Activated CD4-positive, alpha-beta T cell treated with anti-CD3 and anti-CD28 coated beads, Interleukin-2, amount 50 U/mL, for 4 hours (primary cell): ENCODE results near the gene COL13A1.

Experiments
- DNase-seq, 2 experiments: peaks; one replicate each; pipeline ENCODE4 v3.0.0-alpha.2; 2020

Gene COL13A1

DNA sequence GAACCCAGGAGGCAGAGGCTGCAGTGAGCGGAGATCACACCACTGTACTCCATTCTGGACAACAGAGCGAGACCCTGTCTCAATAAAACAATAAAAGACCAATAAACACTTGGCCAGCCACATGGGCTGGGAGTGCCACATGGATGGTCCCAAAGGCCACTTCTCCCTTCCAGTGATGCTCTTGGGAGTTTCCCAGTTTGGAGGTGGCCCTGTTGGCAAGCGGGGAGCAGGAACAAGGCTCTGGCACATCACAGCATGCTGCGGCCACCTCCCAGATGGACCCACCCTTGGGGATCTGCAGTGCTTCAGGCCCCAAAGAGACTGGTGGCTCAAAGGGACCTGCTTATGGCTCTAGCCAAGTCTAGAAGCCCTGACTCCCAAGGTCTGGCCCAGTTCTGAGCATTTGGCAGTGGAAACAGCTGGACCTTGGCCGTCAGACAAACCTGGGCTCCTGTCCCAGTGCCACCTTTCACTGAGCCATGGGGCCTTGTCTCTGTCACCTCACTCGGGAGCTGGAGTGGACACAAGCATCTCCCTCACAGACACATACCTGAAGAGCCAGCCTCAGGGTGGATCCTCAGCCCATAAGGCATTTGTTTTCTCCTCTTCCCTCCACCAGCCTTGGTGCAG lies 91.7 kb downstream of the COL13A1 start:
- no peak for DNase-seq

DNA sequence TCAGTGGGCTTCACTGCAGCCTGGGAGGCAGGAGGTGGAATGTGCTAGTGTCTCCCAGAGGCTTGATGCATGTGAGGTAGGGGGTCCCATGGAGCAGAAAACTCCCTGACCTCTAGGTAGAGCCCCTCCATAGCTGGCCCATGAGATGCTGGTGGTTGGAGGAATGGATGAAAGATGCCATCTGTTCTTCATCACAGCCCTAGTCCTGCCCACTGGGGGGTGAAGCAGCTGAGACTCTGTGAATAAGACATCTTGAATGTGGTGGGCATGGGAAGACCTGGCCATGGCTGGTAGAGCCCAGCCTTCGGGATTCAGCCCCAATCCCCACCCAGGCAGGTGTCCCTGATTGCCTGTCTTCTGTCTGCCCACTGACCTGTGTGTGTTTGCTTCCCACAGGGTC lies 92.5 kb downstream of the COL13A1 start:
- no peak for DNase-seq

DNA sequence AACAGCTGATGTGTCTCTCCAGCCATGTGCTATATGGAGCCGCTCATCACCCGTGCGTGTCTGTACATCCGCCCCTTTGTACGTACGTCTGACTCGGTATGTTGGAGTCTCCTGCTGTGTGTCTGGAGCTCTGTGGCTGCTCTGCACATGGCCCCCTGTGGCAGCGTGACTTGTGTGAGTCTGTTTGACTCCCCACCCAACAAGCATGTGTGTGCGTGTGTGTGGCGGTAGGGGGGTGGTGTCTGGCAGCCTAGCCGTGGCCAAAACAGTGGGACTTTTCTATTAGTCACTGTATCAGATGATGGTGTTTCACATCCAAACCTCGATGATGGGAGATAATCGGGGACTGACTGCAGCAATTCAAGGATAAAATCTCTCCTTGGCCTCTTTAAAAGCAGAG lies 94.1 kb downstream of the COL13A1 start:
- DNase-seq, result no peak

DNA sequence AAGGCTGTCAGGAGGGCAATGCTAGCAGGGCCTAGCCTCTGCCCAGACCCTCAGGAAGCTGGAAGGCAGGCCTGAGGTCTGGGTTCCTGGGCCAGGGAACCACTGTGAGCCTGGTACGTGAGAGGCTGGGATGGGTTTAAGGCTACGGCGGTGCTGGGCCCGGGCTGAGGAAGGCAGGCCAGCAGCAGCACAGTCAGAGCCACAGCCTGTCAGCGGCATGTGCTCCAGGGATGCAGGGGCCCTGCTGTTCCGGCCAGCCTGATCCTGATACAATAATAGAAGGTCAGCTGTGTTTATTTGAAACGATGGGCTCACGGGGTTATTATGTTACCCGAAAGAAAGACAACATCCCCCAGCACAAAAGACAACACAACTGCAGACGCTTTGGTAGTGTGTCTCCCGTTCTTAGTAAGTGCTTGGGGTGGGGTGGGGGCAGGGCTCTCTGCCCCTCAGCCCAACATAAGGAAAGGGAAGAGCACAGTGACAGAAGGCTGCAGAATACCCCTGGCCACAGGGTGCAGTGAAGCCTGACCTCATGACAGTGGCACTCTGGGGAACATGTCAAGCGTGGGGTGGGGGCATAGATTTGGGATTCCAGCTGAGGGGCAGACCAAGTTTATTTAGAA lies 95.0 kb downstream of the COL13A1 start:
- DNase-seq, result no peak

DNA sequence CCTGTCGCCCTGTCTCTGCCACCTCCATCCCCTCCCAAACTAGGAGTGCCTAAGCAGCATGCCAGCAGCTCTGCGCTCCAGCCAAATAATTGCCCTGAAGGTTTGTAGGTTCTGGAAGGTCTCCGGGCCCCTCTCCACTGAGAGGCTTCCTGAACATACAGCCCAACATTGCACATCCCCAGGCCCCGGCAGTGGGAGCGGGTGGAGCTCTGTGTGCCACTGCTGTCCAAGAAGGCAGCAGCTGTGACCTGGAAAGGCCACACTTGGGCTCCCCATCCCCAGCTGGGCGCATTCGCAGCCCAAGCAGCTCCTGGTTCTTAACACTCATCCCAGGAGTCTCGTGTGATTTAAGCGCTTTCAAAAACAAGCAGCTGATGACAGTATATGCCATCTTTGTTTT lies 95.7 kb downstream of the COL13A1 start:
- no peak for DNase-seq

DNA sequence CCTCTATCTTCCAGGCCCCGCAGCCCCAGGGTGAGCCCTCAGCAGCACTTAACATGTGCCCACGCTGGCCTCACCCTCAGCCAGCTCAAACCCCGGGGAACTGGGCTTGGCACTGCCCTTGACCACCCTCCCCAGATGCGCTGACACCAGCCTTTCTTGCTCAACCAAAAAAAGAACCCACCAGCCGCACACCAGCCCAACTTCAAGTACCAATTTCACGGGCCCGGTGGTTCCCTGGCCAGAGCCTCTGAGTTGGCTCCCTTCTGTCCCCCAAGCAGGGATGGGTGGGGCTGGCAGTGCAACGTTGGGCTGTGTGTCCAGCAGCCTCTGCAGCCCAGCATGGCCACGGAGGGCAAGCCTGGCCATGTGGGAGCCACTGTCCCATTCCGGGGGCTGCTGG lies 96.3 kb downstream of the COL13A1 start:
- DNase-seq, result no peak

DNA sequence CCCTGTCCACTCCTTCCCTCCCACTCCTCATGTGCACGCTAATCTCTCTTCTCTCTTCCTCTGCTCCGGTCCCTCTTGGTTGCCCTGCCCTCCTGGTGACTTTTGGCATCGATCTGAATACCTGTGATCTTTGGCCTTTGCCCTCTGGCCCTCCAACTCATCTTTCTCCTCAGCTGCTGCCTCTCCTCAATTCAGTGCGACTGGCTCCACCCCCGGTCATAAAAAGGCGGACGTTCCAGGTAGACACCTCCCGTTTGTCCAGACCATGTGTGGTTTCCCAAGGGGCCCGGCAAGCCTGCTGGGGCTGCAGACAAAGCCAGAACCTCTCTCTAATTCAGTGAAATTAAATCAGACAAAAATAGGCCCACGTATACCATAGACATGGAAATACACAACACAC lies 96.8 kb downstream of the COL13A1 start:
- DNase-seq, result no peak

DNA sequence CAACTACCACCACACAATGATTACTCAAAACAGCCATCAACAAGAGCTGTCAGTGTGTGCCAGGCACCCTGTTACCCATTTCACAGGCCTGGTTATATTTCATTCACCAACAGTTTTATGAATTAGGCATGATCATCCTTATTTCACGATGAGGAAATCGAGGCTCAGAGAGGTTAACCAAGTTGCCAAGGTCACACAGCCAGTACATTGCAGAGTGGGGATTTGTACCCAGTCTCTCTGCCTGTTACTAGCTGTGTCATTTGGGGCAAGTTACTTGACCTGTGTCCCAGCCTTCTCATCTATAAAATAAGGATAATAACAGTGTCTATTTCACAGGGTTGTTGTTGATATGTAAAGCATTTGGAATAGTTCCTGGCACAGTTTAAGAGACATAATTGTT lies 97.2 kb downstream of the COL13A1 start:
- no peak for DNase-seq

DNA sequence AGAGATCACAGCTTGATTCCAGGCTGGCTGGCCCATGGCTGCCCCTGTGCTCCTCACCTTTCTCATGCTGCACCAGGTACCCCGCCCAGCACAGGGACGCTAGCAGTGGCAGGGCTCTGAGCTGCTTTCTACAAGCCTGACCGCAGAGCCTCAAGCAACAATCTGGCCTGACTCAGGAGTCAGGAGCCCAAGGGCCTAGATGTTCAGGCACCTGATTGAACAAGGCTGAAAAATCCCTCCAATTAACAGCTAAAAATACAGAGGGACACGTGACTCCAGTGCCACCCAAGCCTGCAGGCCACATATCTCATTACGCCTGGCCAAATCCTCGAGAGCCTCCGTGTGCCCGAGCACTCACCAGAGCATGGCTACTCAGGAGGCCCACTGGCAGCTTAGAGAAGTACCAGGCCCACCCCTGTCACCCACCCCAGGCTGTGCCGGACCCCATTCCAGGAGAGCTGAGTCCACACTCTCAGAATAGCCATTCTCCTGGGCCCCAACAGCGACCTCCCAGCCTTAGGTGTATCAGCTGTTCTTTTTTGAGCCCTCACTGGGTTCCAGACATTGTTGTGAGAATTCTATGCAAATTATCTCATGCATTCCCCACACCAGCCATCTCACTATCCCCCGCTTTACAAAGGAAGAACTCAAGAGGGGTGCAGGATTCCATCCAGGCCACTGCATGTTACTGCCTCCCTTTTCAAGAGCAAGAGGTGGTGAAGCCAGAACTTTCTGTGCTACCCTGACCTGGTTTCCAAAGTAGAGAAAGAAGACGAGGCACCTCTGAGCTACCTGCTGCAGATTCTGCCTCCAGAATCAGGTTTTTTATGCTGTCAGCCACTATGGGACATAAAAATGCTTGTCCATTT lies 98.3 kb downstream of the COL13A1 start:
- DNase-seq, result no peak

DNA sequence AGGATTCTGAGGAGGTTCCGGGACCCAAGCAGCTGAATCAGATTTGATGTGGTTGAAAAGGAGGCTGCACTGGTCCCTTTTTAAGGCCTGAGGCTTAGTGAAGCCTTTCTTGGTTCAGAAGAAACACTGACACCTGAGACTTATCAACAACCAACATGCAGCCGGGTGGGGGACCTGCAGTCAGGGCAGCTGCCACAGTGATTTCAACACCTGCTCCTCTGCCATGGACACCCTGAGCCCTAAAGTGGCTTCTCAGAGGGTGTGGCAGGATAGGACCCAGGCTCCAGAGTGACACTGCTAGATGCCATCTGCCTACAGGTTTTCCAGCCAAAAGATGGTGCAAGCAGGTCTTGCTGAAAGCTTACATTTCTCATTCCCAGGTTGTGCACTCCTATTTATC lies 99.3 kb downstream of the COL13A1 start:
- no peak for DNase-seq

DNA sequence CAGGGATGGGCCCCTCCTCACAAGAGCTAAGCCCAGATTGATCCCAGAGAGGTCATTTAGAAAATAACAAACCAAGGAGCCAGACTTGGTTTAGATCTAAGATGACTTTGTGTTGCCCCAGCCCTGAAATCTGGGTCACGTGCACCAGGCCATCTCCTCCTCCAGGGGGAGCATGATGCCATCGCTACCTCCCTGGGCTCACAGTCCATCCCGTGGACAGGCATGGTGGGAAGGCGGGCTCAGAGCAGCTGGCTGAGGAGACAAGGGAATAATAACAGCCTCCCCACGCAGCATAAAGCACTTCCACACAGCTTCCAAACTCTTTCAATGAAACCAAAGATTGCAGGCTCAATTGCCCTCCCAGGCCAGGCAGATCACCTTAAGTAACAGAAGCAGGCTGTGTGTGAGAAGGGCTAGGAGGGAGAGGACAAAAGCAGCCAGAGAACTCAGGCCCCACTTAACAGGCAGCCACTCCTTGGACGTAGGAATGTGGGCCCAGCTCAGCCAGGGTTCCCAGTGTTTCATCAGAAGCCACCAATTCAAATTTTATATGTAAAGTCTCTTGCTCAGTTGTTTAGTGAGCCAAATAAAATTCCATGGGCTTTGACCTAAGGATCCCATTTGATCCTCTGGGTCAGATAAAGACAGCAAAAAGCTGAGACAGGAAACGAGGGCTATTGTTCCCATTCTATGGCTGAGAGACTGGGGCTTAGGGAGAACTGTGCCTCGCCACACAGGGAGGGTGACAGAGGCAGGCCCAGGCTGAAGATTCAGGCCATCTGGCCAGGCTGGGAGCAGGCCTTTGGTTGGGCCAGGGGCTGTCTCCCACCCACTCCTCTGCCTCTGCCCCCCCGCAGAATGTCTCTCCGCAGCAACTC lies 100.2 kb downstream of the COL13A1 start:
- DNase-seq, result no peak

DNA sequence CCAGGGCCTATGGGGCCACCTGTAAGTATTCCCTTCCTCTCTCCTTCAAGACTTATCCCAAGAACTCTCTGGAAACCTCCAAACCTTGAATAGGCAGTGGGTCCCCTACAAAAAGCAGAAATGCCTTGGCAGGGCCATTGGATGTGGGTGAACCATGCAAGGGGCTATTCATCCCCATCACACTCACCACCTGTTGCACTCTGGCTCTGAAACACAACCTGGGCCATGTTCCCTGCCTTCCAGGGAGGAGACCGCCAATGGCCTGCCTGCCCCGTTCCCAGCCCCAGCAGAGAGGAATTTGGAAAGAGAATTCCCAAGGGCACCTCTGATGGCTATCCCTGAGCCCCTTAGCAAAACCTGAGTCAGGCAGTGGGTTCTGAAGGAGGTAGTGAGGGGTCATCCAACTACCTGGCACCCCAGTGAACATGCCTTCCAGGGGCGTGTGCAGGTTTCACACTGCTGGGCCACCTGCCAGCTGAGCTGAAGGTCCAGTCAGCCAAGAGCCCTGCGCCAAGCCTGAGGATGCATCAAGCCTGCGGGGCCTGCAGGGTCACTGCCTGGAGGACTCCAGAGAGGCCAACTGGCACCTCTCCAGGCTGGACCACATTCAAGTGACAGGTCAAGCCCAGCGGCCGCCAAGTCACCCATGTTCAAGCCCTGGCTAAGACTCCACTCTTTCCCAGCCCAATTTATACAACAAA lies 101.3 kb downstream of the COL13A1 start:
- no peak for DNase-seq

DNA sequence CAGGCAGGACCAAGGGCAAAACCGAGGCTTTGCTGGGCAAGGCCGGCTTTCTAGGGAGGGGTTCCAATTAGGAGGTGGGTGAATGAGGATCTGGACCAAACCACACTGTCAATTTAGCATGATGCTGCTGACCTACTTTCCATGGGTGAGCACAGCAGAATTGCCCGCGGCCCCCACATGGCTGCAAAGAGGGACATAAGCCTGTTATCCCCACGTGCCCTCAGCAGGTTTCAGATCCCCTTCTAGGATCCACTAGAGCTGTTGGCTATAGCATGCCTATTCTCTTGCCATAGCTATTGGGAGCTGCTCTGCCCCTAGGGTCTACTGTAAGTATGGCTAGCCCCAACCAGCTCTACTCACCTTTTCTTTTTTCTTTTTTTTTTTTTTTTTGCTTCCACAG lies 102.8 kb downstream of the COL13A1 start:
- no peak for DNase-seq

DNA sequence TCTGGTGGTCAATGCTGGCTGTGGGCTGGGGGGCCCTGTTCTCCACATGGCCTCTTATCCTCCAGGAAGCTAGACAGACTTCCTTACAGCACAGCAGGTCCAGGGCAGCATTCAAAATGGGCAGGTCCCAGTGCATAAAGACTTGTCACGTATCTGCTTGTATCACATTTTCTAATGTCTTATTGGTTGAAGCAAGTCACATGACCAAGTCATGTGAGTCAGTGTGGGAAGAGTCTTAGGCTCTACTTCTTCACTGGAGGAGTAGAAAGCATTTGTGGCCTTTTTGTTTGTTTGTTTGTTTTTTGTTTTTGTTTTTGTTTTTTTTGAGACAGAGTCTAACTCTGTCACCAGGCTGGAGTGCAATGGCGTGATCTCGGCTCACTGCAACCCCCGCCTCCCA lies 104.7 kb downstream of the COL13A1 start:
- DNase-seq, result no peak

DNA sequence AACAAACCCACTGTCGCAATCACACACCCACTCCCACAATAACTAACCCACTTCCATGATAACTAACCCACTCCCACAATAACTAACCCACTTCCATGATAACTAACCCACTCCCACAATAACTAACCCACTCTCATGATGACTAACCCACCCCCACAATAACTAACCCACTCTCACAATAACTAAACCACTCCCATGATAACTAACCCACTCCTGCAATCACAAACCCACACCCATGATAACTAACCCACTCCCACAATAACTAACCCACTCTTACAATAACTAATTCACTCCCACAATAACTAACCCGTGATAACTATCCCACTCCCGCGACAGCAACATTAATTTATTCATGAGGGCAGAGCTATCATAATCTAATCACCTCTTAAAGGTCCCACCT lies 105.8 kb downstream of the COL13A1 start:
- no peak for DNase-seq

DNA sequence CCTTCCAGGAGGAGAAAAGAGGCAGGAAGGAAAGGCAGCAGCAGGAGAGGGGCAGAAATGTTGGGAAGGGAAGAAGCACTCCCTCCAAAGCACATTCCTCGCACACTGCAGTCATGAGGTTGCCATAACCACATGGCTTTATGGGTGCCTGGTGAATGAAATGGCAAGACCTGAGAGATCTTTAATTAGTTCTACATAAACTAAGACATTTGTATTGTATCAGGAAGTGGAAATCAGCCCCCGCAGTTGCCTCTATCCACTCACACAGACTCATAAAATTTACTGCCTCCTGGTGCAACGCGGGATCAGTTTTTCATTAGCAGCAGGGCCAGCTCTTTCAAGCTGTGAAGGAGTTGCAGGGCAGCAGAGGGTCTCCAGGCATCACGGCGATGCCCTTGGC lies 106.4 kb downstream of the COL13A1 start:
- no peak for DNase-seq

DNA sequence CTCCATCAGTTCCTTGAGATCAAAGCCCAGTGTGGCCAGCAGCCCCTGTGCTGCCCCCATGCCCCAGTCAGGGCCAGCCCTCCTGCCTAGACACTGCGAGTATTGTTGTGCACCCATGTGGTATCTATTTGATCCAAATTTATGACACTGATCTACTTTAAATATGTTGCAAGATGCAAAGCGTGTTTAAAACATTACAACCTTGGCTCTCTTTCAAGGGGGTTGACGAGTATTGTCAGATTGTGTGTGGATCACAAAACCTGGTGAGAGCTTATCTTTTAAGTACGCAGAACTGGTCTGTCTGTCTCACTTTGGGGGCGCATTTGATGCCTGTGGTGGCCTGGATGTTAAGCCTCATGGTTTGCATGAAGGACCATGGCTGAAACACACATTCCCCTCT lies 108.9 kb downstream of the COL13A1 start:
- DNase-seq, result no peak

DNA sequence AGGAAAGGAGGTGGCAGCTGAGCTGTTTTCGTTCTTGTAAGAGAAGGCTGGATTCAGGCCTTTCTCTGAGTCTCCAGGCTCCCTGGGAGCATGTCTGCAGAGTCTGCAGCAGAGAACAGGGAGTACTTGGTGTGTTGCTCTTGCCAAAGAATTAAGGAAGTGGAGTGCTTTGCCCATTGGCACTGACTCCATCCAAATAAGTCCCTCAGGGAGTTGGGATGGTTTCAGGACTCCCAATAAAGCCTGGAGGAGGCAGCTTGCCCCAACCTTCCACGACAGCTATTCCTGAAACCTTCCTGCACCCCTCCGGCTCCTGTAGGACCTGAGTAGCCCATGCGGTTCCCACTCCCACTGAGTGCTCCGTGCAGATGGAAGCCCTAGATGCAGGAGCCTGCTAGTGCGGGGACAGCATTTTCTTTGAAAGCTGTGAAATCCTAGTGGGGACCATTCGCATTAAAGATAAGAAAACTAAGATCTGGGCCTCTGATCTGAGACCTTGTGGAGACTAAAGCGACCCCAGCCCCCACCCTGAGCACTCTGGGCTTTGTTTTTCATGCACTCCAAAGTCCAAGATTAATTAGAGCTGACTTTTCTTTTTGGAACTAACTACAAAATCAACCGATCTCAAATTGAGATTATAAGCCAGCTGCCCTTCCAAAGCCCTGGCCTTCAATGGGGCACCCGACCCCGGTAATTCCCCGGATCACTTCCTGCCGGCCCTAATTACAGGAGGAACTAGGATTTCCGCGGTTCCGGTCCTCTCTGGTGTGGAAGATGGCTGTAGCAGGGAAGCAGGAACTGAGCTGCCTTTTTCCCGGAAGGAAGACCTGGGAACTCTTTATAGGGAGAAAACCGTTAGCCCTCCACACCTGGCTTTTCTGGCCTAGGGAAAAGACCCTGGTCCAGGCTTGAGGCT lies 110.2 kb downstream of the COL13A1 start:
- no peak for DNase-seq

DNA sequence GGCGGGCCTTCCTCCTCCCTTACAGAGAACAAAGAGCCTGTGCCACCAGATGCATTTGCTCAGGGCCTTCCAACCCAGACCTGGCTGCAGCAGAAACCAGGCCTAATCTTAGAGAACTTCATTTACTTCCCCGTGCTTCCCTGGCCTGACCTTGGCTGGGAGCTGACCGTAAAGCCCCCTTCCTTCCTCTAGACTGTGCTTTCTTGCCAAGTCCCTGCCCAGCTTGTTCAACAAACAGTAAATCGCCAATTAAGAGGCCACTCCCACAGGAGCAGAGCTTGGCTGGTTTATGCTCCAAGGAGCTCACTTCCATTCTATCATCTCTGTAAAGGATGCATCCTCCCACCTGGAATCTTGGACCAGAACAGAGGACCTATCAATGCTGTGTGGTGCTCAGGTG lies 110.9 kb downstream of the COL13A1 start:
- DNase-seq, result no peak

DNA sequence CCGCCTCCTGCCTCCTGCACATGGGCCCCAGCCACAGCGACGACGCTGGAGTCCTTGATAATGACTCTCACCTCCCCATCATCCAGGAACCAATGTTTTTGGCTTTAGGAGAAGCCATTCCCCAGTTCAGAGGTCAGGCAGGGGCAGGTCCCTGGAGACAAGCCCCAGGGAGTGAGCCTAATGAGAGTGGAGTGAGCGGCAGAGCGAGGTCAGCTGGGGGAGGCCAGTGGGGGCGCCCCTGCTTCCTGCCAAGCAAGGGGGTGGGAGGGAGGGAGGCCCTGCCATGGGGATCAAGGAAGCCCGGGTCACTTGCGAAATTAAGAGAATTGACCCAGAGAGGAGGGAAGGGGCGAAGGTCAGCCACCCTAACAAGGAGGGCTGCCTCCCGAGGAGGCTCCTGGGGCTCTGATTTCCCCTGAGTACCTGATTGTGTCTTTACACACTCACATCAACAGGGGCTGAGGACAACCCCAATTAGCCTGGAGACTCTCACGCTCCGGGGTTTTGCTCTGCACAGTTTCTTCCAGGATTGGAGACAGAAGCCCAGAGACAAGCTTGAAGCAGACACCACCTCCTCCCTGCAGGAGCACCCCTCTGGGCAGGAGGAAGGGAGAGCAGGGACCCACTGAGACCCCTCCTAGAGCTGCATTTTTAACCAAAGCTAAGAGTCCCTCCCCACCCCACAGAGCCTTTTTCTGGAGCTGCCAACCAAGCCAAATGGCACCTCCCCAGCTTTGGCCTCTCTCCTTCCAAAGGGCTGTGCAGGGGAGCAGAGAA lies 112.1 kb downstream of the COL13A1 start:
- no peak for DNase-seq
